ENCODE results near the gene FAAP20.

FAAP20 gene

DNA sequence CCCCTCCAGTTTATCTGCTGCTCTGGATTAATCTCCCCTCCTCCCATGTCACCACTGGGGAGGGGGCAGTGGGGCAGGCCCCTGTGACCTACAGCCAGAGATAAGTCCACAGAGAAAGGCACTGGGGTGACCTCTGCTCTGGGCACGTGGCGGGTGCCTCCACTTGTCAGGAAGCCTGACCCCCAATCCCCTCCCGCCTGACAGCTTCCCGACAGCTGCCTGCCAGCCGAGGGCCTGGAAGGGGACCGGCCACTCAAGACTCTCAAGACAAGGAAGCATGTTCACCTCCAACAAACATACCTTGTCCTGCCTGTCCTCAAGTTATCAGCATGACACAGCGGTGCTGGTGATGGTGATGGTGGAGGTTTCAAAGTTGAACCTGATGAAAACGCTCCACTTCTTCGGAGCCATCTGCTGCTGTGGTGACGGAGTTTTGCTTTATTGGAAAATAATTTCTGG lies 3.2 kb upstream of the FAAP20 start:
- POLR2A ChIA-PET: no interaction called here
- Histone ChIP-seq H3K36me3 (ENCODE audit: control insufficient read depth in 2 of 2, insufficient read depth in 1 of 2, low read length in 2 of 2) (peaks cover 0 to 6% of the 10 kb centered on the region in 2 experiments; a peak in 1 of 3 replicates), H3K4me3 (ENCODE audit: low read depth, low read length) (no peak overlapping the region), H3K27ac (ENCODE audit: extremely low read depth, low read depth, low read length) (no peak overlapping the region), H3K9me3 (ENCODE audit: control insufficient read depth, insufficient read depth, low read depth, low read length) (no peaks in the 10 kb centered on the region), H3K4me1 (ENCODE audit: control insufficient read depth, insufficient read depth, low read length) (no peaks in the 10 kb centered on the region)
- TF ChIP-seq EGR2 (tag by site-specific recombination; IDR thresholded peaks at IDR 0.05; ENCODE audit: low read depth): no peak
- TF ChIP-seq ZNF221 (tag by site-specific recombination; IDR thresholded peaks at IDR 0.05; ENCODE audit: borderline replicate concordance): no peak
- TF ChIP-seq ZNF324 (tag by site-specific recombination; IDR thresholded peaks at IDR 0.05): no peak
- TF ChIP-seq, protein P1, sequence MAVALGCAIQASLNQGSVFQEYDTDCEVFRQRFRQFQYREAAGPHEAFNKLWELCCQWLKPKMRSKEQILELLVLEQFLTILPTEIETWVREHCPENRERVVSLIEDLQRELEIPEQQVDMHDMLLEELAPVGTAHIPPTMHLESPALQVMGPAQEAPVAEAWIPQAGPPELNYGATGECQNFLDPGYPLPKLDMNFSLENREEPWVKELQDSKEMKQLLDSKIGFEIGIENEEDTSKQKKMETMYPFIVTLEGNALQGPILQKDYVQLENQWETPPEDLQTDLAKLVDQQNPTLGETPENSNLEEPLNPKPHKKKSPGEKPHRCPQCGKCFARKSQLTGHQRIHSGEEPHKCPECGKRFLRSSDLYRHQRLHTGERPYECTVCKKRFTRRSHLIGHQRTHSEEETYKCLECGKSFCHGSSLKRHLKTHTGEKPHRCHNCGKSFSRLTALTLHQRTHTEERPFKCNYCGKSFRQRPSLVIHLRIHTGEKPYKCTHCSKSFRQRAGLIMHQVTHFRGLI (tag by site-specific recombination; IDR thresholded peaks at IDR 0.05): no peak
- TF ChIP-seq ZNF514 (tag by site-specific recombination; IDR thresholded peaks at IDR 0.05): no peak
- no peak for TF ChIP-seq ZNF501 (tag by site-specific recombination; IDR thresholded peaks at IDR 0.05)
- TF ChIP-seq ZNF133 (tag by site-specific recombination; IDR thresholded peaks at IDR 0.05): no peak
- no peak for TF ChIP-seq ZNF529 (tag by site-specific recombination; IDR thresholded peaks at IDR 0.05; ENCODE audit: insufficient replicate concordance)
- TF ChIP-seq TSHZ1 (tag by site-specific recombination; IDR thresholded peaks at IDR 0.05; ENCODE audit: borderline replicate concordance): no peak
- TF ChIP-seq TRIM28 (IDR thresholded peaks at IDR 0.05; ENCODE audit: borderline replicate concordance, low read length): no peak
- TF ChIP-seq ZNF211 (tag by site-specific recombination; IDR thresholded peaks at IDR 0.05; ENCODE audit: low read depth): no peak
- no peak for TF ChIP-seq SP7 (tag by site-specific recombination; IDR thresholded peaks at IDR 0.05)
- no peak for TF ChIP-seq ZSCAN16 (tag by site-specific recombination; IDR thresholded peaks at IDR 0.05)
- no peak for TF ChIP-seq ZNF580 (tag by site-specific recombination; IDR thresholded peaks at IDR 0.05)
- no peak for TF ChIP-seq ZNF707 (tag by site-specific recombination; IDR thresholded peaks at IDR 0.05)
- TF ChIP-seq ZNF768 (tag by site-specific recombination; IDR thresholded peaks at IDR 0.05): no peak
- TF ChIP-seq ZNF335 (tag by site-specific recombination; conservative IDR thresholded peaks at IDR 0.05): no peak
- no peak for TF ChIP-seq ZNF776 (tag by site-specific recombination; IDR thresholded peaks at IDR 0.05; ENCODE audit: borderline replicate concordance)
- no peak for TF ChIP-seq ZNF341 (tag by site-specific recombination; IDR thresholded peaks at IDR 0.05; ENCODE audit: low read depth)
- no peak for TF ChIP-seq ZNF2 (tag by site-specific recombination; IDR thresholded peaks at IDR 0.05)
- CTCF ChIA-PET: interaction anchor here (3.4 kb wide), 1 partner anchor 185 kb away, joined by 105 read pairs; no protein-coding TSS in a partner anchor

- Histone ChIP-seq H3K36me3 (ENCODE audit: control insufficient read depth in 2 of 2, insufficient read depth in 1 of 2, low read length in 2 of 2) (peaks cover 0 to 13% of the 10 kb centered on the region in 2 experiments; a peak in 1 of 3 replicates), H3K9me3 (ENCODE audit: control insufficient read depth, insufficient read depth, low read depth, low read length) (no peaks in the 10 kb centered on the region), H3K4me3 (ENCODE audit: low read depth, low read length) (no peak overlapping the region), H3K4me1 (ENCODE audit: control insufficient read depth, insufficient read depth, low read length) (no peaks in the 10 kb centered on the region), H3K27ac (ENCODE audit: extremely low read depth, low read depth, low read length) (no peak overlapping the region)
- POLR2A ChIA-PET: no interaction called here
- CTCF ChIA-PET: interaction anchor here (1.1 to 3.4 kb wide), 2 partner anchors 12 to 186 kb away, joined by 3 to 105 read pairs; no protein-coding TSS in a partner anchor
- TF ChIP-seq GLIS1 (tag by site-specific recombination; IDR thresholded peaks at IDR 0.05): 0 out of 2 replicates have a peak, but pooled peaks have one; percentile 14
- TF ChIP-seq SETDB1 (IDR thresholded peaks at IDR 0.05; ENCODE audit: insufficient read length, low read length): no peak
- peak; percentile 14; the same call in 1 of the 2 replicates for TF ChIP-seq GLIS2 (tag by site-specific recombination; IDR thresholded peaks at IDR 0.05)
These were observed 2.5 kb upstream of the FAAP20 start for GRCh38 chr1:2196901-2197638.
